ENCODE data around the gene PTF1A. TPM values are rescaled to one million over a fixed set of nuclear protein-coding genes. Genes with fewer than 3 reads are reported as not detected.
"Not testable (repeated sequence)": the region's sequence is repeated elsewhere in the genome, so short reads cannot be mapped to it uniquely, and the experiment has no call there.

Gene PTF1A
- polyA plus RNA-seq, 1 experiment = not detected

DNA sequence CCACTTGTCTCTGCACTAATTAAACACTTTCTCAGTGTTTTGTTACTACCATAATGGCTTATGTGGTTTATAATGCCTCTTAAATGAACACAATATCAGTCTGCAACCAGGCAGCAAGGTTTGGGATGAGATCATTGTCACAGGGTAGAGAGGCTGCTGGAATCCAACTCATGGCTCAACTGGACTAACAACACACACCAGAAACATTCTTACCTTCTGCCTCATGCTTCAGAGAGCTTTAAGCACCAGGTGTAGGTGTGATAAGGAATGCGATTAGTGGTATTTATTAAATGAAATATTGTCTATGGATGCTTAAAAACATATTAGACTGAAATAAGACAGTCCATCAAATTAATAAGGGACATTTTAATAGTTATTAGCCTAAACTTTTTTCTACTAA, 25.4 kb downstream of the PTF1A start:
- Histone ChIP-seq H3K27ac (ENCODE audit: low read depth, low read length) (no peak overlapping the region), H3K9me3 (ENCODE audit: control insufficient read depth, insufficient read depth, low read length) (no peaks in the 10 kb centered on the region), H3K4me3 (ENCODE audit: low read depth, low read length) (no peak overlapping the region), H3K27me3 (ENCODE audit: control insufficient read depth, insufficient read depth, low read length) (peaks cover 2% of the 10 kb centered on the region)
- TF ChIP-seq, protein P1, sequence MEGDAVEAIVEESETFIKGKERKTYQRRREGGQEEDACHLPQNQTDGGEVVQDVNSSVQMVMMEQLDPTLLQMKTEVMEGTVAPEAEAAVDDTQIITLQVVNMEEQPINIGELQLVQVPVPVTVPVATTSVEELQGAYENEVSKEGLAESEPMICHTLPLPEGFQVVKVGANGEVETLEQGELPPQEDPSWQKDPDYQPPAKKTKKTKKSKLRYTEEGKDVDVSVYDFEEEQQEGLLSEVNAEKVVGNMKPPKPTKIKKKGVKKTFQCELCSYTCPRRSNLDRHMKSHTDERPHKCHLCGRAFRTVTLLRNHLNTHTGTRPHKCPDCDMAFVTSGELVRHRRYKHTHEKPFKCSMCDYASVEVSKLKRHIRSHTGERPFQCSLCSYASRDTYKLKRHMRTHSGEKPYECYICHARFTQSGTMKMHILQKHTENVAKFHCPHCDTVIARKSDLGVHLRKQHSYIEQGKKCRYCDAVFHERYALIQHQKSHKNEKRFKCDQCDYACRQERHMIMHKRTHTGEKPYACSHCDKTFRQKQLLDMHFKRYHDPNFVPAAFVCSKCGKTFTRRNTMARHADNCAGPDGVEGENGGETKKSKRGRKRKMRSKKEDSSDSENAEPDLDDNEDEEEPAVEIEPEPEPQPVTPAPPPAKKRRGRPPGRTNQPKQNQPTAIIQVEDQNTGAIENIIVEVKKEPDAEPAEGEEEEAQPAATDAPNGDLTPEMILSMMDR (IDR thresholded peaks at IDR 0.05; ENCODE audit: low read depth, low read length) = no peak
- no peak for DNase-seq (ENCODE audit: low read depth, low spot score)
- ChIA-PET CTCF (interaction anchor here (0.7 kb wide), 1 partner anchor 76 kb away, joined by 3 read pairs; no protein-coding TSS in a partner anchor), POLR2A (no interaction called here)

DNA sequence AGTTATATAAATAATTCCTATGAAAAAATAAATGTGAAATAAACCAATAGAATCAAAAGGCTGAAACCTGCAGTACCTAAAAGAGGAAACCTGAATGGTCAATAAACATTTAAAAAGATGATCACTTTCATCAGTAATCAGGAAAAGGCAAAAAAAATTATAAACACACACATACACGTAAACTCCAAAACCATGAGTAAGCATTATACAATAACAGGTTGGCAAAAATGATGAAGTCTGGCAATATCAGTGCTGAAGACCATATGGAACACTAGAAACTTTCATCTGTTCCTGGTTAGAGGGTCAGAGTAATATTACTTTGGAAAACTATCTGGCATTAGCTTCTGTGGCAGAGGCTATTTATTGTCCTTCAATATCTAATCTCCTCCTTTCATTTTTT, 38.5 kb downstream of the PTF1A start:
- ChIA-PET CTCF (no interaction called here), POLR2A (no interaction called here)
- DNase-seq (ENCODE audit: low read depth, low spot score) = no peak

DNA sequence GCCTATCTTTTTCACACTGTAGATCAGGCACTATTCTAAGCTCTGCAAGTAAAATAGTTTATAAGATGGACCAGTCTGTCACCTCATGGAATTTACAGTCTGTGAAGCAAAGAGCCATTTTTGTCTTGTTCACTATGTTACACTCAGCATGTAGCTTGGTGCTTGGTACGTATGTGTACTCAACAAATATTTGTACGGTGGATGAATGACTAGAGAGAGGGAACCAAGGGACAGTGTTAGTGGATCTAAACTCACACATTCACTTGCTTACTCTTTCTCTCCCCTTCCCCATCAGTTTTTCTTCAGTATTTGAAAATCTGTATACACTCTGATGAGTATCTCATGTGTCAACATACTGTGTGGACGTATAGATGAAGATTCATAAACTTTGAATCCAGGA, 45.9 kb downstream of the PTF1A start:
- ChIA-PET CTCF (no interaction called here), POLR2A (no interaction called here)
- Histone ChIP-seq H3K27me3 (ENCODE audit: control insufficient read depth, insufficient read depth, low read length) (no peaks in the 10 kb centered on the region), H3K9me3 (ENCODE audit: control insufficient read depth, insufficient read depth, low read length) (no peaks in the 10 kb centered on the region), H3K27ac (ENCODE audit: low read depth, low read length) (no peak overlapping the region), H3K4me3 (ENCODE audit: low read depth, low read length) (no peak overlapping the region)
- TF ChIP-seq, protein P1 (IDR thresholded peaks at IDR 0.05; ENCODE audit: low read depth, low read length) = no peak
- DNase-seq (ENCODE audit: low read depth, low spot score) = no peak

More for the DNA sequence above, 38.5 kb downstream of the PTF1A start:
- Histone ChIP-seq H3K27ac (ENCODE audit: low read depth, low read length) (no peak overlapping the region), H3K9me3 (ENCODE audit: control insufficient read depth, insufficient read depth, low read length) (no peaks in the 10 kb centered on the region), H3K27me3 (ENCODE audit: control insufficient read depth, insufficient read depth, low read length) (no peaks in the 10 kb centered on the region), H3K4me3 (ENCODE audit: low read depth, low read length) (no peak overlapping the region)
- TF ChIP-seq, protein P1 (IDR thresholded peaks at IDR 0.05; ENCODE audit: low read depth, low read length) = no peak

DNA sequence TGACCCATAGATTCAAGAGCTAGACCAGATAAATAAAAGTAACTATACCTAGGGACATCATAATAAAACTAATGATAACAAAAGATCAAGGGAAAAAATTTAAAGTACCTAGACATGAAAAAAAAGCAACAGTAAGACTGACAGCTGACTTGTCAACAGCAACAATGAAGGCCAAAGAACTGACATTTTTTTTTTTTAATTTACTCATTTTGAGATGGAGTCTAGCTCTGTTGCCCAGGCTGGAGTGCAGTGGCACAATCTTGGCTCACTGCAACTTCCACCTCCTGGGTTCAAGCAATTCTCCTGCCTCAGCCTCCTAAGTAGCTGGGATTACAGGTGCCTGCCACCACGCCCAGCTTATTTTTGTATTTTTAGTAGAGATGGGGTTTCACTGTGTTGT, 49.7 kb downstream of the PTF1A start:
- CTCF ChIA-PET; H3K4me3 ChIP-seq (ENCODE audit: low read depth, low read length); H3K27ac ChIP-seq (ENCODE audit: low read depth, low read length); DNase-seq (ENCODE audit: low read depth, low spot score); H3K9me3 ChIP-seq (ENCODE audit: control insufficient read depth, insufficient read depth, low read length); POLR2A ChIA-PET; H3K27me3 ChIP-seq (ENCODE audit: control insufficient read depth, insufficient read depth, low read length): not testable (repeated sequence)

Small RNA genes lying within 50 kb of the gene (small RNA-seq; reads per million reads assigned to genes)
- gene RF00561 (ENCODE audit: insufficient read length, low read depth) = not detected

Other genes starting within 250 kb of the PTF1A start
- 56.5 and 63.0 TPM in 2 replicates for gene MSRB2, start 96.7 kb upstream of the PTF1A start, polyA plus RNA-seq (2011; rRNA removed)
- gene C10orf67, start 152.5 kb downstream of the PTF1A start, polyA plus RNA-seq (2011; rRNA removed) = 0.10 and 0.14 TPM in 2 replicates
- gene OTUD1, start 246.8 kb downstream of the PTF1A start, polyA plus RNA-seq (2011; rRNA removed) = 1.2 and 1.5 TPM in 2 replicates